GM15510 (cell line): ENCODE data around the gene DOK5.

Experiments
- POLR2A ChIP-seq: IDR thresholded peaks from 3 replicates; pipeline ENCODE4 v1.6.1; 2011; ENCODE audit warnings: borderline replicate concordance; ENCODE audit not compliant: insufficient read length; ENCODE audit errors: extremely low read depth

Gene DOK5

GRCh38 chr20:54557806-54558590 lies 82.6 kb downstream of the DOK5 start:
- TF ChIP-seq POLR2A: no peak

- no peak for TF ChIP-seq POLR2A
These were observed 84.5 kb downstream of the DOK5 start for GRCh38 chr20:54559890-54560289.

- no peak for TF ChIP-seq POLR2A
These were observed 85.0 kb downstream of the DOK5 start for GRCh38 chr20:54560357-54560756.

- TF ChIP-seq POLR2A: no peak
These were observed 89.9 kb downstream of the DOK5 start for GRCh38 chr20:54565255-54565654.

GRCh38 chr20:54566031-54566688 lies 90.8 kb downstream of the DOK5 start:
- TF ChIP-seq POLR2A: no peak

GRCh38 chr20:54570561-54570960 lies 95.2 kb downstream of the DOK5 start:
- no peak for TF ChIP-seq POLR2A

- TF ChIP-seq POLR2A: no peak
These were observed 97.5 kb downstream of the DOK5 start for GRCh38 chr20:54572665-54573435.

- no peak for TF ChIP-seq POLR2A
These were observed 98.4 kb downstream of the DOK5 start for GRCh38 chr20:54573838-54574237.

GRCh38 chr20:54576518-54576917 lies 101.1 kb downstream of the DOK5 start:
- no peak for TF ChIP-seq POLR2A

- no peak for TF ChIP-seq POLR2A
These were observed 102.2 kb downstream of the DOK5 start for GRCh38 chr20:54577637-54578036.

- no peak for TF ChIP-seq POLR2A
These were observed 109.8 kb downstream of the DOK5 start for GRCh38 chr20:54585217-54585616.

GRCh38 chr20:54587408-54587807 lies 112.0 kb downstream of the DOK5 start:
- TF ChIP-seq POLR2A: no peak

- no peak for TF ChIP-seq POLR2A
These were observed 114.1 kb downstream of the DOK5 start for GRCh38 chr20:54589402-54590030.

GRCh38 chr20:54590856-54591255 lies 115.5 kb downstream of the DOK5 start:
- no peak for TF ChIP-seq POLR2A

- no peak for TF ChIP-seq POLR2A
These were observed 121.3 kb downstream of the DOK5 start for GRCh38 chr20:54596651-54597050.
